Coronary artery (tissue), 2 donors: ENCODE results near the gene ORC3.

Source experiments
- DNase-seq: peaks from one replicate; pipeline ENCODE4 v3.0.0-alpha.2; 2017; ENCODE audit warnings: low spot score
- H3K27ac ChIP-seq, 2 donors: fragments of 200-600 bp; sonication (generic); one replicate each; pipeline ENCODE4 v1.5.1; 2016 to 2019
- H3K4me3 ChIP-seq: fragments of 200-600 bp; sonication (generic); 2 replicates; pipeline ENCODE4 v1.5.1; 2016; ENCODE audit warnings: mild to moderate bottlenecking, moderate library complexity
- CTCF ChIP-seq: fragments of 200-600 bp; sonication (generic); IDR thresholded peaks from one replicate; pipeline ENCODE4 v1.5.1; 2019; ENCODE audit warnings: antibody characterized with exemption

ORC3 gene

GRCh38 chr6:87551799-87552198 lies 38.1 kb upstream of the ORC3 start:
- no peak for DNase-seq
- no peak for TF ChIP-seq CTCF
- no peak overlapping the region for H3K27ac ChIP-seq
- H3K4me3 ChIP-seq: no peak overlapping the region

DNA sequence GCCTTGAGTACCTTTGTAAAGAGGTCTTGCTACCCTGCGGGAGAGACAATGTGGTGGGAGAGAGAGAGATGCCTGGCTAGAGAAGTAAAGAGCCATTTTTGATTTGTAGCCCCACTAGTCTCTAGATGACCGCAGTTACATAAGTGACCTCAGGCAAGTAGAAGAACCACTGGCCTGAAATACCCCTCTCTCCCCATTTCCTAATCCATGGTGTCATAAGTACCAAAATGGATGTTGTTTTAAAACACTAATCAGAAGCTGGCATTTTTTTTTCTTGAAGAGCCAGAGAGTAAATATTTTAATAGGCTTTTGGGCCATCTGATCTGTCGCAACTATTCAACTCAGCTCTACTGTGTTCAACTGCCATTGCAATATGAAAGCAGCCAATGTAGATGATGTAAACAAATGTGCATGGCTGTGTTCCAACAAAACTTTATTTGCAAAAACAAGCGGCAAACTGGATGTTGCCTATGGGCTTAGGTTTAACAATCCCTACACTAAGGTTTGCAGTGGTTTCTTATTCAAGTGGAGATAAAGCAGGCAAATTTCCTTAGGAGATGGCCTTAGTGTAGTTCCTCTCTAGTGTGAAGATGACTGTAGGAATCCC lies 36.7 kb upstream of the ORC3 start:
- H3K27ac ChIP-seq: no peak overlapping the region
- TF ChIP-seq CTCF: no peak

GRCh38 chr6:87555506-87555905 lies 34.4 kb upstream of the ORC3 start:
- no peak overlapping the region for H3K4me3 ChIP-seq
- TF ChIP-seq CTCF: no peak
- H3K27ac ChIP-seq: no peak overlapping the region
- no peak for DNase-seq

More for the DNA sequence above, 36.7 kb upstream of the ORC3 start:
- no peak for DNase-seq
- H3K4me3 ChIP-seq: no peak overlapping the region

DNA sequence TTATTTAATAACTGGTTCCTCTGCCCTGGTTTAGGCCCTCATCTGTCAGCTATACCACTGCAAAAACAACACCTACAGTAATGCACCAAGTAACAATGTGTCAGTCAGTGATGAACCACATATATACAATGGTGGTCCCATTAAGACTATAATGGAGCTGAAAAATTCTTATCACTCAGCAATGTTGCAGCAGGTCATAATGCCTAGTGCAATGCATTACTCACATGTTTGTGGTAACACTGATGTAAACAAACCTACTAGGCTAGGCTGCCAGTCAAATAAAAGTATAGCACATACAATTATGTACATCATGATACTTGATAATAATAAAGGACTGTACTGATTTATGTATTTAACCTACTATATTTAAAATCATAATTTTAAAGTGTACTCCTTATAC lies 31.5 kb upstream of the ORC3 start:
- DNase-seq: no peak
- Histone ChIP-seq H3K27ac (no peak overlapping the region), H3K4me3 (no peak overlapping the region)
- TF ChIP-seq CTCF: no peak

DNA sequence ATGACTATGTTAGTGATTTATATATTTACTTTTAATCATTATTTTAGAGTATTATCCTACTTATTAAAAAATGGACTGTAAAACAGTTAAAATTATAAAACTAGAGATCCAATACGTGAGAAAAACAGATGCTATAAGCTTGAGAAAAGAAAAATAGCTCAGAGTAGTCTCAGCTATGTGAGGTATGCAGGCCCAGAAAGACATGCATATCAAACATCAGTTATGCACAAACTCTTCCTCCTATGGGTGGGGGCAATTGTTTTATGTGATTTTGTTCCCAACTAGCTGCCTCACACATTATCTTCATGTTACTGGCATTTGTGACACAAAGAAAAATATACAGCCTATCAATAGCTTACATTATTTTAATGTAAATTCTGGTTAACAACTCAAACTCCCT lies 28.9 kb upstream of the ORC3 start:
- no peak for TF ChIP-seq CTCF
- DNase-seq: no peak
- H3K27ac ChIP-seq: no peak overlapping the region
- H3K4me3 ChIP-seq: no peak overlapping the region

GRCh38 chr6:87572021-87572420 lies 17.9 kb upstream of the ORC3 start:
- Histone ChIP-seq H3K27ac (no peak overlapping the region), H3K4me3 (no peak overlapping the region)
- no peak for TF ChIP-seq CTCF
- no peak for DNase-seq

DNA sequence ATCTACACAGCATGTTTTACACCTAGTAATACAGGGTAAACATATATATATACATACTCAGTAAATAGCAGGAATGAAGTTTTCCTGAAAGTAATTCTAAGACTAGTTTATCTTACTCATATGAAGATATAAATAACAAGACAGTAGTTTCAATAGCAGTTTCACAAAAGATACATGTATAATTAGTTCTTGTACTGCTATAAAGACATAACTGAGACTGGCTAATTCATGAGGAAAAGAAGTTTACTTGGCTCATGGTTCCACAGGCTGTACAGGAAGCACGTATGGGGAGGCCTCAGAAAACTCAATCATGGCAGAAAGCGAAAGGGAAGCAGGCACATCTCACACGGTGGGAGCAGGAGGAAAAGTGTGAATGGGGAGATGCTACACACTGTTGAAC lies 17.1 kb upstream of the ORC3 start:
- H3K27ac ChIP-seq: no peak overlapping the region
- TF ChIP-seq CTCF: no peak
- H3K4me3 ChIP-seq: no peak overlapping the region
- no peak for DNase-seq
